Measurements from ENCODE around the gene PLPPR1.

DNA sequence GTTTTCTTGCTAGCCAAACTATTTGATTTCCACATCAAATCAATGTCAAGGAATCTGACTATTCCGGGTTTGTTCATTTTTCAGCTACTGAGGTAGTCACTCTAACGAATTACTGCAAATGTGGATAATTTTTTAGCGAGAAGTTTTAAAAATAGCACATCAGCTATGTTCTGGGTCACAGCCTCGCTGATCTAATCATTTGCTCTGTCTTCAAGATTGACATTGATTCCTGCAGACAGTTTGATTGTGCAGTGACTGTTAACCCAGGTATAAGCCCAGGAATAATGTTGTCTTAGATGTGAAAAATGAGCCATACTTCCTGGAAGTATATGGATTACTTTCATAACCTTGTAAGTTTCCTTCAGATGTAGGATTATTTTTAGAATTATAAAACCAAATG lies 181.1 kb downstream of the PLPPR1 start:
- TF ChIP-seq, protein P1, sequence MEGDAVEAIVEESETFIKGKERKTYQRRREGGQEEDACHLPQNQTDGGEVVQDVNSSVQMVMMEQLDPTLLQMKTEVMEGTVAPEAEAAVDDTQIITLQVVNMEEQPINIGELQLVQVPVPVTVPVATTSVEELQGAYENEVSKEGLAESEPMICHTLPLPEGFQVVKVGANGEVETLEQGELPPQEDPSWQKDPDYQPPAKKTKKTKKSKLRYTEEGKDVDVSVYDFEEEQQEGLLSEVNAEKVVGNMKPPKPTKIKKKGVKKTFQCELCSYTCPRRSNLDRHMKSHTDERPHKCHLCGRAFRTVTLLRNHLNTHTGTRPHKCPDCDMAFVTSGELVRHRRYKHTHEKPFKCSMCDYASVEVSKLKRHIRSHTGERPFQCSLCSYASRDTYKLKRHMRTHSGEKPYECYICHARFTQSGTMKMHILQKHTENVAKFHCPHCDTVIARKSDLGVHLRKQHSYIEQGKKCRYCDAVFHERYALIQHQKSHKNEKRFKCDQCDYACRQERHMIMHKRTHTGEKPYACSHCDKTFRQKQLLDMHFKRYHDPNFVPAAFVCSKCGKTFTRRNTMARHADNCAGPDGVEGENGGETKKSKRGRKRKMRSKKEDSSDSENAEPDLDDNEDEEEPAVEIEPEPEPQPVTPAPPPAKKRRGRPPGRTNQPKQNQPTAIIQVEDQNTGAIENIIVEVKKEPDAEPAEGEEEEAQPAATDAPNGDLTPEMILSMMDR (IDR thresholded peaks at IDR 0.05): no peak
- no peak for TF ChIP-seq POLR2A (IDR thresholded peaks at IDR 0.05)

Data from Peyer's patch (tissue), 4 donors.